A549 (cell line): Measurements from ENCODE around the gene ADAM19. TPM values are rescaled to one million over a fixed set of nuclear protein-coding genes. Genes with fewer than 3 reads are reported as not detected.
A peak's percentile ranks its signal among the peaks of the same experiment; 100 is the strongest.
"Not testable (repeated sequence)": the region's sequence is repeated elsewhere in the genome, so short reads cannot be mapped to it uniquely, and the experiment has no call there.

Experiments used
- ATAC-seq, 2 experiments: fragments of 200-7000 bp in 1 of 2; fragments of >200 bp in 1 of 2; cut with Nextera tagmentation in 1 of 2; cut with Tn5 transposase in 1 of 2; 3 replicates each; pipeline versions ENCODE4 v1.8.0 to v1.9.1; 2018 to 2020; ENCODE audit warnings: mild to moderate bottlenecking in 1 of 2, moderate library complexity in 1 of 2
- CTCF ChIA-PET: fragments of 300-600 bp; sonication (Branson Sonifier 250); formaldehyde crosslinking; extraction: SDS; loops from one replicate; lab custom pipeline; 2021; ENCODE audit warnings: antibody characterized with exemption, inconsistent platforms; lab: Yijun Ruan, JAX
- POLR2A ChIA-PET: fragments of 350-600 bp; formaldehyde crosslinking; extraction: SDS; loops from one replicate; lab custom pipeline; 2021; ENCODE audit warnings: antibody characterized with exemption, inconsistent platforms; lab: Yijun Ruan, JAX
- DNase-seq, 2 experiments: peaks; one replicate each; pipeline versions ENCODE4 v3.0.0 to v3.0.0-alpha.2; 2011 to 2016; ENCODE audit warnings: low read depth in 1 of 2, low spot score in 1 of 2
- FAIRE-seq: peaks from 2 replicates; lab custom pipeline; 2011; peaks lifted over from hg19 to GRCh38; lab: Jason Lieb, UNC
- H3K27ac ChIP-seq, 2 experiments: fragments of >200 bp; sonication (Bioruptor Twin); formaldehyde crosslinking; 3 replicates each; pipeline ENCODE4 v1.5.1; 2016 to 2017
- H3K4me1 ChIP-seq: fragments of >200 bp; sonication (Bioruptor Twin); formaldehyde crosslinking; 3 replicates; pipeline ENCODE4 v1.6.1; 2016
- H3K4me2 ChIP-seq: fragments of >200 bp; sonication (Bioruptor Twin); formaldehyde crosslinking; 3 replicates; pipeline ENCODE4 v1.6.1; 2016
- H3K4me3 ChIP-seq: fragments of >200 bp; sonication (Bioruptor Twin); formaldehyde crosslinking; 3 replicates; pipeline ENCODE4 v1.5.1; 2016
- H3K9me3 ChIP-seq: fragments of >200 bp; sonication (Bioruptor Twin); formaldehyde crosslinking; 3 replicates; pipeline ENCODE4 v1.6.1; 2016
- ATOH8 ChIP-seq: fragments of 250-450 bp; sonication (Bioruptor Pico); IDR thresholded peaks from 2 replicates; pipeline ENCODE4 v1.5.0; 2020; ENCODE audit warnings: low read depth, mild to moderate bottlenecking, moderate library complexity
- BCL3 ChIP-seq: fragments of >200 bp; sonication (Bioruptor Twin); formaldehyde crosslinking; IDR thresholded peaks from 3 replicates; pipeline ENCODE4 v1.6.1; 2016
- CTCF ChIP-seq: fragments of >200 bp; sonication (Bioruptor Twin); formaldehyde crosslinking; IDR thresholded peaks from 3 replicates; pipeline ENCODE4 v1.5.1; 2016
- ESRRA ChIP-seq: fragments of 150-350 bp; IDR thresholded peaks from 2 replicates; pipeline ENCODE4 v1.6.1; 2014; ENCODE audit warnings: mild to moderate bottlenecking, low read length, borderline replicate concordance
- FOSB ChIP-seq: fragments of 250-450 bp; sonication (Bioruptor Pico); IDR thresholded peaks from 2 replicates; pipeline ENCODE4 v1.5.0; 2020; ENCODE audit warnings: mild to moderate bottlenecking, moderate library complexity
- HEYL ChIP-seq: fragments of 250-450 bp; sonication (Bioruptor Pico); IDR thresholded peaks from 2 replicates; pipeline ENCODE4 v1.8.0; 2021; ENCODE audit warnings: mild to moderate bottlenecking, moderate library complexity
- JUN ChIP-seq, 2 experiments: fragments of >200 bp; sonication (Bioruptor Twin); formaldehyde crosslinking; IDR thresholded peaks; 2 replicates in 1 of 2; 3 replicates in 1 of 2; pipeline ENCODE4 v1.6.1; 2016 to 2017
- KDM1A ChIP-seq: fragments of 200-600 bp; sonication (generic); IDR thresholded peaks from 2 replicates; pipeline ENCODE4 v1.6.1; 2016; ENCODE audit warnings: low read depth, mild to moderate bottlenecking
- MAX ChIP-seq: IDR thresholded peaks from 2 replicates; pipeline ENCODE4 v1.6.1; 2012
- MYC ChIP-seq: IDR thresholded peaks from 2 replicates; pipeline ENCODE4 v1.6.1; 2012; ENCODE audit warnings: mild to moderate bottlenecking, inconsistent platforms, low read length, improper control_type of control experiment, borderline replicate concordance
- NR3C1 ChIP-seq: fragments of >200 bp; sonication (Bioruptor Twin); formaldehyde crosslinking; IDR thresholded peaks from 3 replicates; pipeline ENCODE4 v1.6.1; 2017
- PBX3 ChIP-seq: IDR thresholded peaks from 2 replicates; pipeline ENCODE4 v1.6.1; 2012
- RAD21 ChIP-seq, 2 experiments: fragments of >200 bp in 1 of 2; sonication (Bioruptor Twin) in 1 of 2; formaldehyde crosslinking in 1 of 2; IDR thresholded peaks in 1 of 2; conservative IDR thresholded peaks in 1 of 2; 2 replicates in 1 of 2; 3 replicates in 1 of 2; pipeline ENCODE4 v1.6.1; 2012 to 2018; ENCODE audit warnings: inconsistent platforms in 1 of 2
- RARB ChIP-seq: fragments of 250-450 bp; sonication (Bioruptor Pico); IDR thresholded peaks from 2 replicates; pipeline ENCODE4 v1.8.0; 2021; ENCODE audit warnings: mild to moderate bottlenecking, moderate library complexity
- RCOR1 ChIP-seq: fragments of 150-350 bp; IDR thresholded peaks from 2 replicates; pipeline ENCODE4 v1.6.1; 2014; ENCODE audit warnings: antibody characterized with exemption, low read length, low read depth
- REST ChIP-seq: fragments of 200-600 bp; sonication (generic); IDR thresholded peaks from 2 replicates; pipeline ENCODE4 v1.6.1; 2016; ENCODE audit warnings: antibody characterized with exemption, mild to moderate bottlenecking, moderate library complexity
- RFX5 ChIP-seq: fragments of 450-650 bp; IDR thresholded peaks from 2 replicates; pipeline ENCODE4 v1.7.1; 2014; ENCODE audit warnings: antibody characterized with exemption, mild to moderate bottlenecking, moderate library complexity
- RNF2 ChIP-seq: fragments of 200-600 bp; sonication (generic); IDR thresholded peaks from 2 replicates; pipeline ENCODE4 v1.6.1; 2016; ENCODE audit warnings: low read depth, mild to moderate bottlenecking, antibody characterized with exemption, moderate library complexity, borderline replicate concordance
- SMC3 ChIP-seq: fragments of >200 bp; sonication (Bioruptor Twin); formaldehyde crosslinking; IDR thresholded peaks from 3 replicates; pipeline ENCODE4 v1.6.1; 2018; ENCODE audit warnings: inconsistent platforms
- SREBF2 ChIP-seq: fragments of 450-650 bp; IDR thresholded peaks from 2 replicates; pipeline ENCODE4 v1.6.1; 2014; ENCODE audit warnings: mild to moderate bottlenecking, moderate library complexity
- USF2 ChIP-seq: fragments of 450-650 bp; IDR thresholded peaks from 2 replicates; pipeline ENCODE4 v1.6.1; 2014; ENCODE audit warnings: antibody characterized with exemption
- ZC3H11A ChIP-seq: fragments of 450-650 bp; IDR thresholded peaks from 2 replicates; pipeline ENCODE4 v1.6.1; 2014; ENCODE audit warnings: antibody characterized with exemption, mild to moderate bottlenecking
- ZFP36 ChIP-seq: fragments of 450-650 bp; IDR thresholded peaks from 2 replicates; pipeline ENCODE4 v1.6.1; 2014; ENCODE audit warnings: borderline replicate concordance; ENCODE audit not compliant: partially characterized antibody
- ZNF302 ChIP-seq: fragments of 250-450 bp; sonication (Bioruptor Pico); IDR thresholded peaks from 2 replicates; pipeline ENCODE4 v1.9.0; 2021; ENCODE audit warnings: inconsistent platforms, mild to moderate bottlenecking, moderate library complexity
- WGBS: methylation state at CpG from one replicate; pipeline ENCODE4 v1.1.6; 2017; ENCODE audit errors: missing lambda C conversion rate; 5-methylcytosine and 5-hydroxymethylcytosine counted together
- polyA plus RNA-seq, 4 experiments: library from polyadenylated mRNA; depleted of rRNA in 3 of 4; stranded (reverse); fragments of >200 nt; fragmentation: RNase III in 1 of 4; extraction: RNeasy Plus Mini Kit Qiagen cat#74134 plus additional on column Dnase treatment in 1 of 4; gene quantifications; 2 replicates in 3 of 4; 3 replicates in 1 of 4; pipeline ENCODE4 v1.2.3, GENCODE V29; 2011 to 2017

Gene ADAM19
- polyA plus RNA-seq, 2 of the 4 experiments (the other 2 are of a cell fraction): 7.7 to 15.2 TPM

- peaks cover 7% of the 10 kb centered on the region; the same call in 2 of the 3 replicates for H3K9me3 ChIP-seq
- DNase-seq: peak; percentile 35 to 63
- WGBS: 40% methylated on average over 4 of the region's 4 CpGs
- no peaks in the 10 kb centered on the region for H3K4me1 ChIP-seq
- TF ChIP-seq BCL3 (no peak), FOSB (no peak), ATOH8 (CRISPR knock-in tag) (no peak), ZNF302 (CRISPR knock-in tag) (no peak), CTCF (peak; percentile 74), ZFP36 (no peak), MYC (no peak), RARB (CRISPR knock-in tag) (no peak), HEYL (CRISPR knock-in tag) (no peak), USF2 (no peak), NR3C1 (no peak), MAX (no peak), RAD21 (conservative IDR thresholded peaks at IDR 0.05 in 1 of 2, IDR thresholded peaks at IDR 0.05 in 1 of 2) (peak; percentile 68 to 74), PBX3 (no peak), RFX5 (no peak), REST (no peak), ESRRA (no peak), SMC3 (peak; percentile 83), RNF2 (no peak), ZC3H11A (no peak), JUN (IDR thresholded peaks at IDR 0.05) (no peak), RCOR1 (no peak), SREBF2 (no peak), KDM1A (no peak)
- FAIRE-seq: no peak
- no peak overlapping the region for H3K4me2 ChIP-seq
- ChIA-PET POLR2A (interaction anchor here (0.7 kb wide), 1 partner anchor 34 kb away, joined by 4 read pairs; no protein-coding TSS in a partner anchor), CTCF (interaction anchor here (0.7 to 3.8 kb wide), 26 partner anchors 8 to 312 kb away, joined by 3 to 47 read pairs (median 4); partner anchors contain the start of gene LSM11)
- H3K4me3 ChIP-seq: no peak overlapping the region
- ATAC-seq: peak; percentile 80 to 91; a peak in 4 of 6 replicates
- peak overlapping the region in 1 of 2 experiments; percentile 34; a peak in 1 of 6 replicates for H3K27ac ChIP-seq
Measured at GRCh38 chr5:157431544-157432200, 143.9 kb downstream of the ADAM19 start.

- ATAC-seq, H3K27ac ChIP-seq, DNase-seq, POLR2A ChIA-PET, H3K4me3 ChIP-seq, H3K9me3 ChIP-seq, FAIRE-seq, H3K4me1 ChIP-seq, H3K4me2 ChIP-seq: not testable (repeated sequence)
- CTCF ChIA-PET: interaction anchor here (1.7 kb wide), 1 partner anchor 314 kb away, joined by 5 read pairs; the partner anchor contains the start of gene LSM11
- WGBS: 72% methylated on average over 5 of the region's 5 CpGs
Measured at GRCh38 chr5:157429920-157430319, 145.7 kb downstream of the ADAM19 start.
